ENCODE results near the gene FOXF1. TPM values are rescaled to one million over a fixed set of nuclear protein-coding genes. Genes with fewer than 3 reads are reported as not detected.

FOXF1 gene
- total RNA-seq, 1 experiment from 2014 or later: not detected

DNA sequence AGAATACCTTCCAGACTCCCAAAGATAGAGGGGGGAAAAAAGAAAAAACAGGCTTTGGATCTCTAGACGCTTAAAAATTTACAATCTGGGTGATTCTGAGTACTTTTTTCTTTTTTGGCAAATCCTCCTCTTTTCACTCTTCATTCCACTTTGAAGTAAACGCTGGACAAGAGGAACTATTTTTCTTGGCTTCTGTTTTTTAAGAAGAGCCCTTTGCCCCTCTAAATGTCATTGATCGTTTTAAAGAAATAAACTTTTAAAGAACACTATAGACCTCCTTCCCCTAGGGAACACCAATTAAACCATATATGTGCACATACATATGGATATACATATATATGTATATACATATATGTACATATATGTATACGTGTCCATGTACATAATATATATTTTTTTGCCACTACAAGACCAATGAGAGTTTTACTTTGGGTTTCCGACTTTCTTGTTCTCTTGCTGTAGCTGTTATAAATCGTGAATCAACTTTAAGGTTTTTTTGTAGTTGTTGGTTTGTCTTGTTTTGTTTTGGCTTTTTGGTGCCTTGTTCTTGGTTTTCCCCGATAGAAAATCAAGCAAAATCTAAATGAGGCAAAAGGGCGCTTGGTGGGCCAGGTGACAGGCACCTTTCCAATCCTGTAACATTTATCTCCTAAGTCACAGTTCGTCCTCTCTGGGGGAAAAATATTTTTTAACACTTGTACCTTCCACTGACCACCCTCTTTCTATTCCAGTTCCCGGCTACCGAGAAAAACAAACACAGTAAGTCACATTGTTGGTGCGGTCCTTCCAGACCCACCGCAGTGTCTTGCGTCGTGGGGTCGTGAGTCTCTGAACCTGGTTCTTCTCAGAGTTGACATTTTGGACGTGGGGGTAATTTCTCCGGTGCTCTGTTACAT is 4.4 kb downstream of the FOXF1 start:
- in situ Hi-C loops (cut with HindIII; ENCODE audit: low sequenced_read_pairs): no loop called here
- DNase-seq (ENCODE audit: low spot score): no peak

GRCh38 chr16:86515413-86515776 is 5.1 kb downstream of the FOXF1 start:
- no peak for DNase-seq (ENCODE audit: low spot score)
- in situ Hi-C loops (cut with HindIII; ENCODE audit: low sequenced_read_pairs): no loop called here

GRCh38 chr16:86515777-86516622 is 5.7 kb downstream of the FOXF1 start:
- no peak for DNase-seq (ENCODE audit: low spot score)
- in situ Hi-C loops (cut with HindIII; ENCODE audit: low sequenced_read_pairs): no loop called here

DNA sequence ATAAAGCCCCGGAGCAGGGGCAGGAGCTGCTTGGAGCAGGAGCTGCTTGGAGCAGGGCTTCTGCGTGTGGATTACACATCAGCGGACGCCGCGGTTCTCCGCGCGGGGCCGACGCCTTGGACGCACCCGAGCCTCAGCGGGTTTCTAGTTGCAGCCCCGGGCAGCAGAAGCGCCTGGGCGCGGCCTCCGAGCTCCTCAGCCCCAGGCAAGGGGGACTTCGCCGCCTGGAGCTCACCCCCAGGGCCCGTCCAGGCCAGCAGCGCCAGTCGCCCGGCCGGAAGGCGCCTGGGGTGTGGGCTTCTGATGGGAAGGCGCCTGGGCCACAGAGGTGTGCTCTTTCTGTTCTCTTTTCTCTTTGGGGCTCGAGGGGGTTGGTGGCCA is 6.3 kb downstream of the FOXF1 start:
- no peak for DNase-seq (ENCODE audit: low spot score)
- in situ Hi-C loops (cut with HindIII; ENCODE audit: low sequenced_read_pairs): no loop called here

- in situ Hi-C loops (cut with HindIII; ENCODE audit: low sequenced_read_pairs): no loop called here
- no peak for DNase-seq (ENCODE audit: low spot score)
These were observed 6.7 kb downstream of the FOXF1 start for GRCh38 chr16:86517033-86517432.

DNA sequence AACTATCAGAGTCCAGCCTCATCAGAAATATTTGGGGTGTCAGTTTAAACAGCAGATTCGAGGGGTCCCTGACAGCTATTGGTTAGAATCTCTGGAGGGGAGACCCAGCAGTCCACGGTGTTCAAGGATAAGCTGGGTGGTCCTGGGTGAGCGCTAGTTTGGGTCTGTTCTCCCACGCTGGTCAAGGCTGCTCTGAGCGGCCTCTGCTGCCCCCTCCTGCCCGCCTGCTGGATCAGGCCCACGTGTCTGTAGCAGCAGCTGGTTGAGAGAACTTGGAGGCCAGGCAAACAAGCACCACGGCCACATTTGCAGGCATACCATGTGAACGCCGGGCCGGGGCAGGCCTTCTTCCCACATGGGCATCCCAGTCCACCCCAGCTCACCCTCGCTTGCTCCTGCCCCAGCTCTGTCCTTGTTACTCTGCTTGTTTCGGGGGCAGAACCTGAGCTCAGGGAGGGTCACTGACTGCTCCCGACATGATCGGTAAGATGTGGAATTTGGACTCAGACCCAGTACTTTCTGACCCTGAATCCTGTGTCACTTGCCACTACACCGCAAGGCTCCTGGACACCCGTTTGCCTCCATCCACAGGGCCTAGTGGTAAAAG is 7.4 kb downstream of the FOXF1 start:
- peak; percentile 19 for DNase-seq (ENCODE audit: low spot score)
- in situ Hi-C loops (cut with HindIII; ENCODE audit: low sequenced_read_pairs): no loop called here

DNA sequence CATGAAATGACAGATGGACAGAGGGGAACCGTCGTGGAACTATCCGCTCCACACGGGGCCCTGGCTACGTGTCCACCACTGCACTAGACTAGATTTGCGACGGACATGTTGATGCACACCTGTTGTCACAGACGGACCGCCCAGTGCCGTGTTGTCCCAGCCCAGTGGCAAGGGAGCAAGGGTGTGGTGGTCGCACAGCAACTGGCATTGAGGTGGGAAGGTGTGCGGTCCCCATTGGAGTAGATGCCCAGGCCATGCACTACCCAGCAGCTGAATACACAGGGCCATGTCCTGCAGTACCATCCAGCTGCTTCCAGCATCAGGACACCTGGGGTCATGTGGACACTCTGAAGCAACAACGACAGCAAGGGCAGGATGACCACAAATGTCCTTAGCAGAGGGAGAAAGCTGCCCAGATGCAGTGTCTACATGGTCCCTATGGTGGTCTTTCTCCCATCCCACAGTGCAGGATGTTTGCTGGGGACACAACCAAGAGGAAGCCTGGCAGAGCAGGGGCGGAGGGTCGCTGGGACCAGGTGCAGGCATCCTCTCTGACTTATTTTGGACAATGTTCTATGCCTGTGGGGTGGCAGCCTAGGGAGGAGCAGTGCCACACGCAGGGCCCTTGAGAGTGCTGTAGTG is 8.8 kb downstream of the FOXF1 start:
- in situ Hi-C loops (cut with HindIII; ENCODE audit: low sequenced_read_pairs): no loop called here
- DNase-seq (ENCODE audit: low spot score): no peak

DNA sequence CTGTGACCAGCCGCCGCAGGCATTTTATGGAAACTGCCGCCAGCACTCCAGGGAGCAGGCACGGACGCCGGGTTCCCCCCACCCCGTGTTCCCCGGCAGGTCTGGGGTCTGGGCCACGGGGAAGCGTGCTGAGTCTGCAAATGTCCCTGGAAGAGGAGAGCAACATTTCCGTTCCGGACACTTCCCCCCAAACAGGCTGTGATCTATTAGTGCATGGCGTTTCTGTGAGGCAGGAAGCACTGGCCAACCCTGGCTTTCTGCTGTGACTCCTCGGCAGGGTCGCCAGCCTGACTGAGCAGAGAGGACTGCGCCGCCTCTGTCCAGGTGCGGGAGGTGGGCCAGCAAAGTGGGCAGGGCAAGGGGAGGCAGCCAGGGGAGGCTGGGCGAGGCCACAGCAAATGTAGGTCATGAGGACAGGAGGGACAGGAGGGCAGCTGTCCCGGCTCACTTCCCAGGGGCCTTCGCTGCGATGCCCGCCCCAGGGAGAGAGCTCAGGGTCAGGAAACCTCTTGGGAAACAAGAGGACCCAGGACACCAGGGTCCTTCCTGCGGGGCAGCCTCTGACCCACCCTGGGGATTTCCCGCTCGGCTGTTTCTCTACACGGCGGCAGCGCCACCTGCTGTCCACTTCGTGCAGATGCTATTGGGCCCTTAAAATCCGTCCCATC is 9.5 kb downstream of the FOXF1 start:
- in situ Hi-C loops (cut with HindIII; ENCODE audit: low sequenced_read_pairs): no loop called here

GRCh38 chr16:86520317-86521210 is 10.2 kb downstream of the FOXF1 start:
- no peak for DNase-seq (ENCODE audit: low spot score)
- in situ Hi-C loops (cut with HindIII; ENCODE audit: low sequenced_read_pairs): no loop called here

More for the DNA sequence above, 9.5 kb downstream of the FOXF1 start:
- DNase-seq (ENCODE audit: low spot score): peak; percentile 33

DNA sequence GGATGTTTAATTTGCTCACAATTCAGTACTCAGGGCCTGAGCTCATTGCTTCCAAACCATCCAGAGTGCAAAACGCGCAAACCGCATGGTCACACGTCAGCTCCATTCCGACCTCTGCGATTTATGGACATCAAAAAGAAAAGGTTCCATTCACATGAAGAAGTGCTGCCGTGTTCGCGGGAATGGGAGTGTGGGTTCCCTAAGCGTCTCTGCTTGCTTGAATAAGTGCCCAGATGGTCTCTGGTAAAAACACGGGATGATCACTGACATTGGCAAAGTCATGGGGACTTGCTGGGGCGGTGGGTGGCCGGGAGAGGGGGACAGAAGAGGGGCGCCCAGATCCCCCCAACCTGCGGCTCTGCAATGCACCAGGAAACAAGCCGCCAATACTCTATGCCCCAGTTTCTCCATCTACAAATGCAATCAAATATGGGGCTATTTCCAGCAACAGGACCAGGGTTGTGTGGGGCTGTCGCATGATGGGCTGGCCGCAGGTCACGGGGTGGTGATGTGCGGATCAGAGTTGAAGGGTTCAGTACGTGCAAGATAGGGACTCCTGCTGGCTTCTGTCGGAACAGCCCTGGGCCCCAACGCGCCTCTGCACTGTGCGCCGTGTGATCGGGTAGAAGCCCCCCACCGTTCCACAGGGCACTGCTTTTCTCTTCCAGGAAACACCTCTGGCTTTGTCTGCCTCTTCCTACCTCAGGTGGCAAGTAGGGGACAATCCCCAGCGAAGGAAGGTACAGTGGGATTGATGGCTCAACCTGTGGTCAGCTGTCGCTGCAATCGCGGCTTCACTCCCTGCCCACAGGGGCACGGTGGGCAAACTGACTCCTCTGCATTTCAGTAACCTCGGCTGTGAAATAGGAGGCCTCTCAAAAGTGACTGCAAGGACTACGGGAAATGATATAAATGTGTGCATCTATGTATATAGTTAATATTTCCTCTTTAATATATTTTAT is 11.2 kb downstream of the FOXF1 start:
- in situ Hi-C loops (cut with HindIII; ENCODE audit: low sequenced_read_pairs): no loop called here
- no peak for DNase-seq (ENCODE audit: low spot score)

DNA sequence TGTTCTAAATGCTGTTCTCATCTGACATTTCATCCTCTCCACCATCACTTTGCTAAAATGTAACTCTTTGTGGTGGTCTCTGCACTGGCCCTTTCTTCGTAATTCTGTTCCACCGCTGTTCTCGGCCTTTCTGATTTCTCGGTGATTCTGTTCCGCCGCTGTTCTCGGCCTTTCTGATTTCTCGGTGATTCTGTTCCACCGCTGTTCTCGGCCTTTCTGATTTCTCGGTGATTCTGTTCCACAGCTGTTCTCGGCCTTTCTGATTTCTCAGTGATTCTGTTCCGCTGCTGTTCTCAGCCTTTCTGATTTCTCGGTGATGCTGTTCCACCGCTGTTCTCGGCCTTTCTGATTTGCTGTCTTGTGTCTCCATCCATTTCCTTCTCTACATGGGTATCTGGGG is 12.3 kb downstream of the FOXF1 start:
- in situ Hi-C loops (cut with HindIII; ENCODE audit: low sequenced_read_pairs): no loop called here

DNA sequence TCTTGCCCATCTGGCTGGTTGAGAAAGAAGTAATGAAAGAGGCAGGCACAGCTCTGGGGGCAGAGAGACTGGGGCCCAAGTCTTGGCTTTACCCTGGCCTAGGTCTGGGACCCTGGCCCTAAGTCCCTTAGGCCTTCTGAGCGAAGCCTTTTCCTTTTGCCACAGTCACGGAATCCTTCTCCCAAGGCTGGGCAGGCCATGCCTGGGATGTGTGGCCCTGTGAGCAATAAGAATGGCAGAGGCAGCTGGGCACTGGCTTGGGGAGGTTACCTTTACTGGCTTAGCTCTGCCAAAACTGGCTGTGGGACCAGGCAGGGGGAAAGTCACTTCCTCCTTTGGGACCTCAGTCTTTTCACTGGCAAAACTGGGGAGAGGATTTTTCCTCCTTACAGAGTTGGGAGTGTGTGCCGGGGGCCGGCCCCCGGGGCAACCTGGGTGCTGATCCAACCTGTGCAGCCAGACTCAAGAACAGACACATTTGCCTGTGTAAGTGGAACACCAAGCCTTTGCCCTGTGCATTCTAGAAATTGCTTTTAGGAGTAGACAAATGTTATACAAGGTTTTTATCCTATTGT is 12.9 kb downstream of the FOXF1 start:
- in situ Hi-C loops (cut with HindIII; ENCODE audit: low sequenced_read_pairs): no loop called here
- DNase-seq (ENCODE audit: low spot score): no peak

More for the DNA sequence above, 12.3 kb downstream of the FOXF1 start:
- no peak for DNase-seq (ENCODE audit: low spot score)

DNA sequence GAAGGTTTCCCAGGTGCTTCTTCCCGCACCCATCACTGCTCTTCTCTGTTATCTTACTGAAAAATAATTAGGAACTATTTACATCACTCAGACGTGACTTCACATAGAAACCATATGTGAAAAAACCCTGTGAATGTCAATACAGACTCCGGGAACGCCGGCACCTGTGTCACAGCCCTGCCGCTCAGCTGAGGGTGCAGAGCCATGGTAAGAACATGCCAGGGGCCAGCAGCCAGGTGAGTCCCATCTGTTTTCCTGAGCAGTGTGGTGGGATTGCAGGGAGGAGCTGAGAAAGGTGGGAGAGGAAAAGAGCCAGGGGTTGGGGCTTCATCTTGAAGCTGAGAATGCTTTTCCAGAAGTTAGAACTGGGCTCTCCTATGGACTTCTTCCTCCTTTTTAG is 13.7 kb downstream of the FOXF1 start:
- DNase-seq (ENCODE audit: low spot score): no peak
- in situ Hi-C loops (cut with HindIII; ENCODE audit: low sequenced_read_pairs): no loop called here

GRCh38 chr16:86525696-86526095 is 15.4 kb downstream of the FOXF1 start:
- in situ Hi-C loops (cut with HindIII; ENCODE audit: low sequenced_read_pairs): no loop called here

DNA sequence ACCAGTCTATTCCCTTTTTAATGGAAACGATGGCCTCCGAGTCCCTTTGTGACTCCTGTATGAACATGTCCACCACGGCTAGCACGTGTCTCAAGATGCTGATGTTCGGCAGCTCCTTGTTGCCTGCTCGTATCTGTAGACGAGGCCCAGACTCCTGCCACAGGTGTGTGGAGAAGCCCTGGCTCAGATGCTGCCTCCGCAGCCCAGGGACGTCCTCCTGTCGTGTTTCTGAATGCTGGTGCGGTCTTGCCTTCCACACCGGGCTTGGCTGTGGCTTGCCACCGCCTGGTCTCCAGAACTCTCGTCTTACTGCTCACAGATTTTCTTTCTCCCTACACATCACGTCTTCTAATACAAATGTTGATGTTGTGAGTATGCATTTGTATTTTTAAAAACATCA is 17.0 kb downstream of the FOXF1 start:
- no peak for DNase-seq (ENCODE audit: low spot score)
- in situ Hi-C loops (cut with HindIII; ENCODE audit: low sequenced_read_pairs): no loop called here

More at GRCh38 chr16:86525696-86526095, 15.4 kb downstream of the FOXF1 start:
- DNase-seq (ENCODE audit: low spot score): no peak

GRCh38 chr16:86528061-86528929 is 18.0 kb downstream of the FOXF1 start:
- in situ Hi-C loops (cut with HindIII; ENCODE audit: low sequenced_read_pairs): no loop called here
- no peak for DNase-seq (ENCODE audit: low spot score)
